ENCODE measurements around the gene CMKLR1. TPM values are rescaled to one million over a fixed set of nuclear protein-coding genes. Genes with fewer than 3 reads are reported as not detected.

CMKLR1 gene
- total and polyA plus RNA-seq, 2 donors (not counting 1 experiment from before 2014, with no cell fraction given), result 0.82 TPM; not detected in 1

GRCh38 chr12:108295641-108296040 is 43.5 kb downstream of the CMKLR1 start:
- DNase-seq (ENCODE audit: low read depth in 2 of 2), result no peak
- TF ChIP-seq, protein P1, sequence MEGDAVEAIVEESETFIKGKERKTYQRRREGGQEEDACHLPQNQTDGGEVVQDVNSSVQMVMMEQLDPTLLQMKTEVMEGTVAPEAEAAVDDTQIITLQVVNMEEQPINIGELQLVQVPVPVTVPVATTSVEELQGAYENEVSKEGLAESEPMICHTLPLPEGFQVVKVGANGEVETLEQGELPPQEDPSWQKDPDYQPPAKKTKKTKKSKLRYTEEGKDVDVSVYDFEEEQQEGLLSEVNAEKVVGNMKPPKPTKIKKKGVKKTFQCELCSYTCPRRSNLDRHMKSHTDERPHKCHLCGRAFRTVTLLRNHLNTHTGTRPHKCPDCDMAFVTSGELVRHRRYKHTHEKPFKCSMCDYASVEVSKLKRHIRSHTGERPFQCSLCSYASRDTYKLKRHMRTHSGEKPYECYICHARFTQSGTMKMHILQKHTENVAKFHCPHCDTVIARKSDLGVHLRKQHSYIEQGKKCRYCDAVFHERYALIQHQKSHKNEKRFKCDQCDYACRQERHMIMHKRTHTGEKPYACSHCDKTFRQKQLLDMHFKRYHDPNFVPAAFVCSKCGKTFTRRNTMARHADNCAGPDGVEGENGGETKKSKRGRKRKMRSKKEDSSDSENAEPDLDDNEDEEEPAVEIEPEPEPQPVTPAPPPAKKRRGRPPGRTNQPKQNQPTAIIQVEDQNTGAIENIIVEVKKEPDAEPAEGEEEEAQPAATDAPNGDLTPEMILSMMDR (conservative IDR thresholded peaks at IDR 0.05 in 1 of 2, IDR thresholded peaks at IDR 0.05 in 1 of 2; ENCODE audit: low read depth in 1 of 2, low read length in 2 of 2), result no peak
- no peak for TF ChIP-seq EZH2 (IDR thresholded peaks at IDR 0.05; ENCODE audit: low read length, missing control alignments)

GRCh38 chr12:108289350-108290161 is 49.6 kb downstream of the CMKLR1 start:
- DNase-seq (ENCODE audit: low read depth in 2 of 2), result no peak
- Histone ChIP-seq H3K36me3 (ENCODE audit: control insufficient read depth, insufficient read depth, low read length) (no peaks in the 10 kb centered on the region), H3K9me3 (ENCODE audit: control insufficient read depth, insufficient read depth, low read depth, low read length) (no peaks in the 10 kb centered on the region), H3K27me3 (ENCODE audit: control insufficient read depth, insufficient read depth, low read length) (no peaks in the 10 kb centered on the region), H3K4me3 (replicated peaks in 1 of 4; ENCODE audit: control extremely low read depth in 1 of 4, insufficient read depth in 1 of 4, low read depth in 3 of 4, low read length in 4 of 4) (no peak overlapping the region), H3K27ac (ENCODE audit: insufficient read depth, low read length) (no peak overlapping the region), H4K20me1 (ENCODE audit: control insufficient read depth, extremely low read depth, insufficient read depth, low read length) (no peaks in the 10 kb centered on the region), H3K4me1 (ENCODE audit: control insufficient read depth, extremely low read depth, insufficient read depth, low read length) (no peaks in the 10 kb centered on the region), H3K4me2 (ENCODE audit: extremely low read depth, insufficient read depth, low read length) (no peak overlapping the region), H2AFZ (ENCODE audit: low read length) (no peak overlapping the region), H3K79me2 (ENCODE audit: control insufficient read depth, insufficient read depth, low read length) (no peaks in the 10 kb centered on the region), H3K9ac (ENCODE audit: insufficient read depth, low read length) (no peak overlapping the region)
- TF ChIP-seq, protein P1 (conservative IDR thresholded peaks at IDR 0.05 in 1 of 2, IDR thresholded peaks at IDR 0.05 in 1 of 2; ENCODE audit: low read depth in 1 of 2, low read length in 2 of 2), result no peak
- no peak for TF ChIP-seq EZH2 (IDR thresholded peaks at IDR 0.05; ENCODE audit: low read length, missing control alignments)

More at GRCh38 chr12:108295641-108296040, 43.5 kb downstream of the CMKLR1 start:
- Histone ChIP-seq H3K9ac (ENCODE audit: insufficient read depth, low read length) (no peak overlapping the region), H3K4me3 (replicated peaks in 1 of 4; ENCODE audit: control extremely low read depth in 1 of 4, insufficient read depth in 1 of 4, low read depth in 3 of 4, low read length in 4 of 4) (no peak overlapping the region), H3K27ac (ENCODE audit: insufficient read depth, low read length) (no peak overlapping the region), H4K20me1 (ENCODE audit: control insufficient read depth, extremely low read depth, insufficient read depth, low read length) (no peaks in the 10 kb centered on the region), H3K4me2 (ENCODE audit: extremely low read depth, insufficient read depth, low read length) (no peak overlapping the region), H3K4me1 (ENCODE audit: control insufficient read depth, extremely low read depth, insufficient read depth, low read length) (no peaks in the 10 kb centered on the region), H2AFZ (ENCODE audit: low read length) (no peak overlapping the region), H3K79me2 (ENCODE audit: control insufficient read depth, insufficient read depth, low read length) (no peaks in the 10 kb centered on the region), H3K27me3 (ENCODE audit: control insufficient read depth, insufficient read depth, low read length) (no peaks in the 10 kb centered on the region), H3K9me3 (ENCODE audit: control insufficient read depth, insufficient read depth, low read depth, low read length) (no peaks in the 10 kb centered on the region), H3K36me3 (ENCODE audit: control insufficient read depth, insufficient read depth, low read length) (no peaks in the 10 kb centered on the region)

- Histone ChIP-seq H4K20me1 (ENCODE audit: control insufficient read depth, extremely low read depth, insufficient read depth, low read length) (no peaks in the 10 kb centered on the region), H3K4me3 (replicated peaks in 1 of 4; ENCODE audit: control extremely low read depth in 1 of 4, insufficient read depth in 1 of 4, low read depth in 3 of 4, low read length in 4 of 4) (no peak overlapping the region), H3K4me2 (ENCODE audit: extremely low read depth, insufficient read depth, low read length) (no peak overlapping the region)
Measured at GRCh38 chr12:108287227-108287626, 51.9 kb downstream of the CMKLR1 start.

More at GRCh38 chr12:108287227-108287626, 51.9 kb downstream of the CMKLR1 start:
- H2AFZ ChIP-seq (ENCODE audit: low read length), result no peak overlapping the region
- H3K9ac ChIP-seq (ENCODE audit: insufficient read depth, low read length), result no peak overlapping the region
- no peaks in the 10 kb centered on the region for H3K4me1 ChIP-seq (ENCODE audit: control insufficient read depth, extremely low read depth, insufficient read depth, low read length)
- H3K9me3 ChIP-seq (ENCODE audit: control insufficient read depth, insufficient read depth, low read depth, low read length), result no peaks in the 10 kb centered on the region
- H3K27me3 ChIP-seq (ENCODE audit: control insufficient read depth, insufficient read depth, low read length), result no peaks in the 10 kb centered on the region
- no peak for DNase-seq (ENCODE audit: low read depth in 2 of 2)
- no peaks in the 10 kb centered on the region for H3K79me2 ChIP-seq (ENCODE audit: control insufficient read depth, insufficient read depth, low read length)
- no peaks in the 10 kb centered on the region for H3K36me3 ChIP-seq (ENCODE audit: control insufficient read depth, insufficient read depth, low read length)
- no peak overlapping the region for H3K27ac ChIP-seq (ENCODE audit: insufficient read depth, low read length)
- TF ChIP-seq, protein P1 (conservative IDR thresholded peaks at IDR 0.05 in 1 of 2, IDR thresholded peaks at IDR 0.05 in 1 of 2; ENCODE audit: low read depth in 1 of 2, low read length in 2 of 2), result no peak
- no peak for TF ChIP-seq EZH2 (IDR thresholded peaks at IDR 0.05; ENCODE audit: low read length, missing control alignments)

Data from fibroblast of lung (primary cell).